K562 (cell line): ENCODE data around the gene PTPN9. TPM values are rescaled to one million over a fixed set of nuclear protein-coding genes. Genes with fewer than 3 reads are reported as not detected.

Source experiments
- ATF3 ChIP-seq, 2 experiments: fragments of 450-650 bp in 1 of 2; sonication (generic) in 1 of 2; formaldehyde crosslinking in 1 of 2; IDR thresholded peaks in 1 of 2; conservative IDR thresholded peaks in 1 of 2; 2 replicates each; pipeline versions ENCODE4 v1.6.1 to v1.8.1; 2016 to 2023; ENCODE audit warnings: mild to moderate bottlenecking in 2 of 2, moderate library complexity in 2 of 2, inconsistent platforms in 1 of 2, missing genetic modification reagents in 1 of 2
- EP400 ChIP-seq: fragments of 450-650 bp; IDR thresholded peaks from 2 replicates; pipeline ENCODE4 v1.6.1; 2017; ENCODE audit warnings: antibody characterized with exemption, mild to moderate bottlenecking, moderate library complexity
- HMGXB4 ChIP-seq: sonication (generic); formaldehyde crosslinking; IDR thresholded peaks from 2 replicates; pipeline ENCODE4 v1.8.1; 2023; ENCODE audit warnings: mild to moderate bottlenecking, missing genetic modification reagents
- JUND ChIP-seq, 2 experiments: IDR thresholded peaks; 2 replicates in 1 of 2; 3 replicates in 1 of 2; pipeline ENCODE4 v1.6.1; 2011; ENCODE audit warnings: borderline replicate concordance in 2 of 2, low read depth in 2 of 2, low read length in 2 of 2, improper control_type of control experiment in 1 of 2, missing biosample characterization in 1 of 2, missing genetic modification characterization in 1 of 2, missing genetic modification reagents in 1 of 2
- NR2C2 ChIP-seq, 2 experiments: fragments of 200-800 bp in 1 of 2; sonication (Bioruptor generic) in 1 of 2; sonication (generic) in 1 of 2; formaldehyde crosslinking in 1 of 2; IDR thresholded peaks; 2 replicates each; pipeline versions ENCODE4 v1.6.1 to v1.8.0; 2016 to 2022; ENCODE audit warnings: mild to moderate bottlenecking in 1 of 2, missing compliant biosample characterization in 1 of 2, missing genetic modification characterization in 1 of 2, missing genetic modification reagents in 1 of 2
- RBBP5 ChIP-seq: fragments of 200-600 bp; sonication (generic); IDR thresholded peaks from 2 replicates; pipeline ENCODE4 v1.6.1; 2012; ENCODE audit warnings: borderline replicate concordance, mild to moderate bottlenecking, low read length, control low read depth, inconsistent platforms; ENCODE audit not compliant: insufficient read depth, poor library complexity, severe bottlenecking
- RBM34 ChIP-seq: fragments of 200-400 bp; formaldehyde crosslinking; IDR thresholded peaks from 2 replicates; pipeline ENCODE4 v1.6.1; 2018; ENCODE audit warnings: low read length, borderline replicate concordance; ENCODE audit not compliant: insufficient read depth
- SNAPC5 ChIP-seq: fragments of 250-450 bp; sonication (Bioruptor Pico); IDR thresholded peaks from 2 replicates; pipeline ENCODE4 v1.8.0; 2021; ENCODE audit warnings: moderate library complexity, mild to moderate bottlenecking, inconsistent platforms
- TFAP4 ChIP-seq: sonication (generic); formaldehyde crosslinking; IDR thresholded peaks from 2 replicates; pipeline ENCODE4 v1.8.0; 2022; ENCODE audit warnings: missing genetic modification reagents, mild to moderate bottlenecking, moderate library complexity, borderline replicate concordance
- ZKSCAN8 ChIP-seq: fragments of 200-800 bp; sonication (Bioruptor generic); IDR thresholded peaks from 2 replicates; pipeline ENCODE4 v1.6.1; 2016; ENCODE audit warnings: missing genetic modification characterization, missing compliant biosample characterization
- ZNF318 ChIP-seq, 2 experiments: fragments of 450-650 bp; IDR thresholded peaks; 2 replicates each; pipeline ENCODE4 v1.6.1; 2016; ENCODE audit warnings: mild to moderate bottlenecking in 2 of 2, borderline replicate concordance in 1 of 2, low read depth in 1 of 2, moderate library complexity in 1 of 2
- ZNF668 ChIP-seq: fragments of 250-450 bp; sonication (Bioruptor Pico); IDR thresholded peaks from 2 replicates; pipeline ENCODE4 v1.8.0; 2022; ENCODE audit warnings: mild to moderate bottlenecking, inconsistent platforms
- polyA plus RNA-seq, 8 experiments: library from polyadenylated mRNA; depleted of rRNA in 4 of 8; stranded (reverse) in 5 of 8; unstranded in 3 of 8; fragments of >200 nt; fragmentation: Nextera tagmentation in 2 of 8; fragmentation: Illumina TruSeq in 1 of 8; extraction: Ambion mirVana in 2 of 8; extraction: Trizol in 1 of 8; gene quantifications; 2 replicates each; pipeline versions ENCODE4 v1.2.1 to v1.2.3, GENCODE V29; 2011 to 2014; ENCODE audit warnings: inconsistent platforms in 1 of 8, missing spikeins in 1 of 8
- total RNA-seq, 7 experiments: library from RNA; depleted of rRNA in 6 of 7; stranded (reverse); fragments of >200 nt in 6 of 7; fragmentation: Illumina TruSeq in 2 of 7; extraction: Trizol in 2 of 7; gene quantifications; 2 replicates each; pipeline versions ENCODE4 v1.2.1 to v1.2.3, GENCODE V29; 2011 to 2021; ENCODE audit warnings: low replicate concordance in 1 of 7

PTPN9 gene
- total and polyA plus RNA-seq, 9 of the 15 experiments (the other 6 are each of a cell fraction or from before 2014, with no cell fraction given), result 5.0 to 24.0 (median 14.2) TPM

- no peak for TF ChIP-seq ZNF318 (IDR thresholded peaks at IDR 0.05; ENCODE audit: borderline replicate concordance in 1 of 2, low read depth in 1 of 2)
- no peak for TF ChIP-seq ZNF668 (CRISPR knock-in tag)
- no peak for TF ChIP-seq ATF3 (IDR thresholded peaks at IDR 0.05)
- TF ChIP-seq ATF3 (CRISPR knock-in tag; conservative IDR thresholded peaks at IDR 0.05), result 0 out of 2 replicates have a peak, but pooled peaks have one; percentile 9
- TF ChIP-seq TFAP4 (CRISPR knock-in tag), result 0 out of 2 replicates have a peak, but pooled peaks have one; percentile 1
- TF ChIP-seq SNAPC5 (CRISPR knock-in tag), result no peak
- no peak for TF ChIP-seq ZKSCAN8 (CRISPR knock-in tag)
- peak; percentile 62 for TF ChIP-seq RBBP5
- no peak for TF ChIP-seq NR2C2 (CRISPR knock-in tag; IDR thresholded peaks at IDR 0.05)
- TF ChIP-seq NR2C2 (tag; IDR thresholded peaks at IDR 0.05), result 0 out of 2 replicates have a peak, but pooled peaks have one; percentile 6
- TF ChIP-seq RBM34, result no peak
- no peak for TF ChIP-seq JUND (IDR thresholded peaks at IDR 0.05; ENCODE audit: borderline replicate concordance, low read depth, low read length)
- TF ChIP-seq JUND (tag; IDR thresholded peaks at IDR 0.05; ENCODE audit: borderline replicate concordance, low read depth, low read length), result peak; percentile 27; the same call in 1 of the 3 replicates
- TF ChIP-seq EP400, result peak; percentile 61
- 0 out of 2 replicates have a peak, but pooled peaks have one; percentile 26 for TF ChIP-seq HMGXB4 (CRISPR knock-in tag)
These were observed 126.7 kb downstream of the PTPN9 start (continued) for GRCh38 chr15:75452364-75452864.
